SU-DHL-6 (cell line): ENCODE results near the gene ERLEC1.
"Not testable (repeated sequence)": the region's sequence is repeated elsewhere in the genome, so short reads cannot be mapped to it uniquely, and the experiment has no call there.

Experiments used
- H2AFZ ChIP-seq: fragments of 200-600 bp; sonication (generic); 2 replicates; pipeline ENCODE4 v1.6.1; 2014; ENCODE audit warnings: low read depth, mild to moderate bottlenecking, moderate library complexity, mixed read lengths, antibody characterized with exemption, low read length; ENCODE audit not compliant: severe bottlenecking
- H3F3A ChIP-seq: fragments of 200-600 bp; shearing (Covaris generic); 2 replicates; pipeline ENCODE4 v1.6.0; 2016; ENCODE audit warnings: antibody characterized with exemption, mild to moderate bottlenecking; ENCODE audit not compliant: insufficient read depth
- H3K27ac ChIP-seq: fragments of 200-600 bp; sonication (generic); 2 replicates; pipeline ENCODE4 v1.5.1; 2016; ENCODE audit warnings: low read depth, mild to moderate bottlenecking, low read length, moderate library complexity, mixed read lengths
- H3K27me3 ChIP-seq: fragments of 200-600 bp; sonication (generic), shearing (Covaris generic); 2 replicates; pipeline ENCODE4 v1.6.0; 2014; ENCODE audit warnings: mild to moderate bottlenecking, low read length
- H3K36me3 ChIP-seq: fragments of 200-600 bp; sonication (generic); 2 replicates; pipeline ENCODE4 v1.6.1; 2014; ENCODE audit warnings: mild to moderate bottlenecking, low read length, mixed read lengths
- H3K4me2 ChIP-seq: fragments of 300-600, 200-600 bp; shearing (Covaris generic), sonication (generic); 2 replicates; pipeline ENCODE4 v1.6.0; 2014; ENCODE audit warnings: low read length, low read depth, mild to moderate bottlenecking; ENCODE audit not compliant: poor library complexity, severe bottlenecking
- H3K4me3 ChIP-seq: fragments of 200-600 bp; sonication (generic); 2 replicates; pipeline ENCODE4 v1.5.1; 2014; ENCODE audit warnings: antibody characterized with exemption, low read length, mild to moderate bottlenecking, mixed read lengths; ENCODE audit not compliant: insufficient read depth, poor library complexity, severe bottlenecking
- H3K79me2 ChIP-seq: fragments of 200-600 bp; sonication (generic); 2 replicates; pipeline ENCODE4 v1.6.1; 2014; ENCODE audit warnings: mild to moderate bottlenecking, low read length, moderate library complexity; ENCODE audit not compliant: insufficient read depth
- H3K9ac ChIP-seq: fragments of 200-600 bp; sonication (generic); 2 replicates; pipeline ENCODE4 v1.7.0; 2014; ENCODE audit warnings: mild to moderate bottlenecking, low read length
- H3K9me2 ChIP-seq: fragments of 200-600 bp; sonication (generic); replicated peaks from 2 replicates; pipeline ENCODE4 v1.6.1; 2014; ENCODE audit warnings: low read length; ENCODE audit not compliant: insufficient read depth
- H3K9me3 ChIP-seq: fragments of 200-600 bp; sonication (generic); 2 replicates; pipeline ENCODE4 v1.6.1; 2014; ENCODE audit warnings: low read length, mixed read lengths; ENCODE audit not compliant: insufficient read depth
- H4K20me1 ChIP-seq: fragments of 200-600 bp; sonication (generic); 2 replicates; pipeline ENCODE4 v1.6.1; 2014; ENCODE audit warnings: low read depth, mild to moderate bottlenecking, antibody characterized with exemption, low read length, moderate library complexity, mixed read lengths
- EZH2phosphoT487 ChIP-seq: fragments of 200-600 bp; sonication (generic), shearing (Covaris generic); conservative IDR thresholded peaks from 2 replicates; pipeline ENCODE4 v1.6.1; 2018; ENCODE audit warnings: mild to moderate bottlenecking, antibody characterized with exemption, low read length, moderate library complexity, mixed read lengths
- TF ChIP-seq, protein P1 (sequence below): fragments of 200-600 bp; sonication (generic); IDR thresholded peaks from one replicate; pipeline ENCODE4 v1.5.1; 2017; ENCODE audit warnings: antibody characterized with exemption, mild to moderate bottlenecking, low read length, moderate library complexity; ENCODE audit not compliant: insufficient read depth, poor library complexity, severe bottlenecking

ERLEC1 gene

DNA sequence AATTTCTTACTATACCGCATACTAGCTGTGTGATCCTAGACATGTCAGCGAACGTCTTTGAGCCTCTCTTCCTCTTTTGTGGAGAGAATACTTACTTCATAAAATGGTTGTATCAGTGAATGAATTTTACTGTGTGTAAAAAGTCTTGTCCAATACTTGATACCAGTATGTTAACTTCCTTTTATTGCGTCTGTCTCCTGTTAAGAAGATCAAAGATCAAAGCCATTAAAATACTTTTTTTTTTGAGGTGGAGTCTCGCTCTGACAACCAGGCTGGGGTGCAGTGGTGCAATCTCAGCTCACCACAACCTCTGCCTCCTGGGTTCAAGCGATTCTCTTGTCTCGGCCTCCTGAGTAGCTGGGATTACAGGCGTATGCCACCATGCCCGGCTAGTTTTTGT, 33.2 kb downstream of the ERLEC1 start:
- Histone ChIP-seq H3K9me2 (no peaks in the 10 kb centered on the region), H3K9me3 (no peaks in the 10 kb centered on the region), H4K20me1 (no peaks in the 10 kb centered on the region), H3K4me3 (no peak overlapping the region), H3K36me3 (peaks cover 14% of the 10 kb centered on the region; the same call in 1 of the 2 replicates), H3K27me3 (no peaks in the 10 kb centered on the region), H3K4me2 (no peak overlapping the region), H2AFZ (no peak overlapping the region), H3K27ac (no peak overlapping the region), H3K79me2 (no peaks in the 10 kb centered on the region), H3K9ac (no peak overlapping the region), H3F3A (no peaks in the 10 kb centered on the region)
- no peak for TF ChIP-seq EZH2phosphoT487
- TF ChIP-seq, protein P1, sequence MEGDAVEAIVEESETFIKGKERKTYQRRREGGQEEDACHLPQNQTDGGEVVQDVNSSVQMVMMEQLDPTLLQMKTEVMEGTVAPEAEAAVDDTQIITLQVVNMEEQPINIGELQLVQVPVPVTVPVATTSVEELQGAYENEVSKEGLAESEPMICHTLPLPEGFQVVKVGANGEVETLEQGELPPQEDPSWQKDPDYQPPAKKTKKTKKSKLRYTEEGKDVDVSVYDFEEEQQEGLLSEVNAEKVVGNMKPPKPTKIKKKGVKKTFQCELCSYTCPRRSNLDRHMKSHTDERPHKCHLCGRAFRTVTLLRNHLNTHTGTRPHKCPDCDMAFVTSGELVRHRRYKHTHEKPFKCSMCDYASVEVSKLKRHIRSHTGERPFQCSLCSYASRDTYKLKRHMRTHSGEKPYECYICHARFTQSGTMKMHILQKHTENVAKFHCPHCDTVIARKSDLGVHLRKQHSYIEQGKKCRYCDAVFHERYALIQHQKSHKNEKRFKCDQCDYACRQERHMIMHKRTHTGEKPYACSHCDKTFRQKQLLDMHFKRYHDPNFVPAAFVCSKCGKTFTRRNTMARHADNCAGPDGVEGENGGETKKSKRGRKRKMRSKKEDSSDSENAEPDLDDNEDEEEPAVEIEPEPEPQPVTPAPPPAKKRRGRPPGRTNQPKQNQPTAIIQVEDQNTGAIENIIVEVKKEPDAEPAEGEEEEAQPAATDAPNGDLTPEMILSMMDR = no peak

DNA sequence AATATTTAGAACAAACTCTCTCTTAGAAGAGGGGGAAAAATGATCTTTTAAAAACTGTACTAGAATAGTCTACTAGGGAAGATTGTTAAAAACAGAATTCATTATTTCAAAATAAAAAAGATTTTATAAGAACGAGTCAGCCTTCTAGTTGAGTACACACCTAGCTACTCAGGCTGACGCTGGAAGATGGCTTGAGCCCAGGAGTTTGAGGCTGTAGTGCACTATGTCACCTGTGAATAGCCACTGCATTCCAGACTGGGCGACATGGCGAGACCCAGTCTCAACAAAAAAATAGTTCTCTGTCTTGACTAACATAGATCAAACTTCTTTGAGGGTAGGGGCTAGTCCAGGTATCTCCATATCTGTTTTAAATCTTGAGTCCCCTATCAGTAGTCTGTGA, 33.9 kb downstream of the ERLEC1 start:
- Histone ChIP-seq H3K36me3 (peaks cover 8% of the 10 kb centered on the region; the same call in 1 of the 2 replicates), H3K9ac (no peak overlapping the region), H3K9me2 (no peaks in the 10 kb centered on the region), H3K27me3 (no peaks in the 10 kb centered on the region), H4K20me1 (no peaks in the 10 kb centered on the region), H3F3A (no peaks in the 10 kb centered on the region), H3K4me2 (no peak overlapping the region), H3K9me3 (no peaks in the 10 kb centered on the region), H3K4me3 (no peak overlapping the region), H3K27ac (no peak overlapping the region), H3K79me2 (no peaks in the 10 kb centered on the region), H2AFZ (no peak overlapping the region)
- TF ChIP-seq, protein P1 = no peak
- no peak for TF ChIP-seq EZH2phosphoT487

DNA sequence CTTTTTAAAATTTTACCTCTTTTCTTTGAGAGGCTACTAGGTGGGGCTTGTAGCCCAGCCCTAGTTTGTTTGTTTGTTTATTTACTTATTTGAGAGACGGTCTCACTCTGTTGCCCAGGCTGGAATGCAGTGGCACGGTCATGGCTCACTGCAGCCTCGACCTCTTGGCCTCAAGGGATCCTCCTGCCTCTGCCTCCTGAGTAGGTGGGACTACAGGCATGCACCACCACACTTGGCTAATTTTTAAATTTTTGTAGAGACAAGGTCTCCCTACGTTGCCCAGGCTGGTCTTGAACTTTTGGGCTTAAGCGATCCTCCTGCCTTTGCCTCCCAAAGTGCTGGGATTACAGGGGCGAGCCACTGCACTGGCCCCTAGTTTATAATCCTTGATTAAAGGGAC, 35.0 kb downstream of the ERLEC1 start:
- Histone ChIP-seq H3K79me2 (no peaks in the 10 kb centered on the region), H3K4me2 (no peak overlapping the region), H3K36me3 (peaks cover 8% of the 10 kb centered on the region; the same call in 1 of the 2 replicates), H3K9me3 (no peaks in the 10 kb centered on the region), H3K27me3 (no peaks in the 10 kb centered on the region), H3K9me2 (no peaks in the 10 kb centered on the region), H4K20me1 (no peaks in the 10 kb centered on the region), H3F3A (no peaks in the 10 kb centered on the region), H3K4me3 (no peak overlapping the region), H3K9ac (no peak overlapping the region), H3K27ac (no peak overlapping the region), H2AFZ (no peak overlapping the region)
- no peak for TF ChIP-seq EZH2phosphoT487
- TF ChIP-seq, protein P1 = no peak

DNA sequence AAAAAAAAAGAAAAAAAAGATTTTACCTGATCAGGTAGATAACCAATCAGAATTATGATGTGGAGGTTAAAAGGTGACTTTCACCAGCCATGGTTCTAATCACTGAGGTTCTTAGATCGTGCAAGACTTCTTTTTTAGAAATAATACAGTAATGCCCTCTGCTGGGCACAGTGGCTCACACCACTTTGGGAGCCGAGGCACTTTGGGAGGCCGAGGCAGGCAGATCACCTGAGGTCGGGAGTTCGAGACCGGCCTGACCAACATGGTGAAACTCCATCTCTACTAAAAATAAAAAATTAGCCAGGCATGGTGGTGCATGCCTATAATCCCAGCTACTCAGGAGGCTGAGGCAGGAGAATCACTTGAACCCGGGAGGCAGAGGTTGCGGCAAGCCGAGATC, 36.8 kb downstream of the ERLEC1 start:
- not testable (repeated sequence) for H3F3A ChIP-seq, H3K4me2 ChIP-seq, H3K9me2 ChIP-seq, H3K27ac ChIP-seq, H2AFZ ChIP-seq, H3K27me3 ChIP-seq, H3K36me3 ChIP-seq, H4K20me1 ChIP-seq, H3K79me2 ChIP-seq, H3K4me3 ChIP-seq, H3K9ac ChIP-seq, H3K9me3 ChIP-seq
